HG02870 (cell line): ENCODE data around the gene FNDC11.

Experiments used
- ATAC-seq: cut with Tn5 transposase; IDR thresholded peaks from one replicate; pipeline ENCODE4 v1.9.1; 2021; ENCODE audit warnings: mild to moderate bottlenecking, moderate library complexity; ENCODE audit not compliant: unreplicated experiment

FNDC11 gene

DNA sequence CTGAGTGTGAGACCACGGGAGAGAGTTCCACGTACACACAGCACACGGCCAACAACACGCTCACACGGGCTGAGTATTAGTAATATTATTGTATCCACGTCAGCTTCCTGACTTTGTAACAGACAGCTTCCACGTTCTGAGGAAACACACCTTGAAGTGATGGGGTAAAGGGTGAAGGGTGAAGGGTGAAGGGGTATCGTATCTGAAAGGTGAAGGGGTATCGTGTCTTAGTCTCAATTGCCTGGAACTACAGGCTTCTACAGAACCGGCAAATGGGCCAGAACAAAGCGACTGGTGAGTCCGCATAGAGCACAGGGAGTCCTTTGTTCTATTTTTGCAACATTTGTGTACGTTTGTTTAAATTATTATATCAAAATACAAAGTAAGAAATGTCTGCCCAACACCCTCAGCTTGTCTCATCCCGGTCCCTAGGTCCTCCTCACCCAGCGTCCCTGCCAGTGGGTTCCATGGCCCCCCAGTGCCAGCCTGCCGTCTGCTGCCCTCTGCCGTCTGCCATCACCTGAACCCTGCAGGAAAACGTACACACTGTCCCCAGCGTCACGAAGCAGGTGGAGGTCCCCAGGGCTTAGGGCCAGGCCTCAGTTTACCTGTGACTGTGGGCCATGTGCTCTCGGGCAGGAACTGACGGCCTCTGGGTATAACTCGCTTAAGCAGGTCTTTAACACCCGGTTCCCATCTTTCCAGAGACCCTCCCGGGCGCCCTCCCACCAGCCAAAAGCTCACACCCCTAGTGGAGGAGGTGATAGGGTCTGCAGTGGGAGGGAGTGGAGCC, 24.5 kb downstream of the FNDC11 start:
- ATAC-seq: no peak

DNA sequence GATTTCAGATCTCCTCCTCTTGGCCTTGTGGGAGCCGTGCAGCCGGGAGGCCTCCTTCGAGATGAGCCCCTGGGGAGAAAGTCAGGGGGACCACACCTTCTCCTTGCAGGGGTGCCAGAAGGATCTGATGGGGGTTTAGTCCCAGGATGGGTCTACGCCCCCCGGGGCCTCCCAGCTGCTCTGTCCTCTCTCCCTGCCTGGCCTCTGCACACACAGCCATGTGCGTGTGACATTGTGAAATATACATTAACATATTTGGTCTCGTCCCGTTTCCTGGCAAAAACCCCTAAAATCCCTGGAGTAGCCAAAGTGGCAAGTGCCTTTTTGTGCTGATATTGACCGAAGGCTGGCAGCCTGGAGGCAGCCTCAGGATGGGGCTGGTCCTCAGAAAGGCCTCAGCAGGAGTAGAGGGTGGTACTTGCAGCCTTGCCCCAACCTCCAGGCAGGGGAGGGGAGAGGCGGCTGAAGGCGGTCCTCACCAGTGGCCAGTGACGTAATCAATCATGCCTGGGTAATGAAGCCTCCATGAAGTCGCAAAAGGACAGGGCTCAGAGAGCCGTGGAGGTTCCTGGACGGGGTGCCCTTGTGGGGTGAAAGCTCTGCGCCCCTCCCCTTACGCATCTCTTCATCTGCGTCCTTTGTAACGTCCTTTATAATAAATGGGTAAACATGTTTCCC, 25.2 kb downstream of the FNDC11 start:
- no peak for ATAC-seq

DNA sequence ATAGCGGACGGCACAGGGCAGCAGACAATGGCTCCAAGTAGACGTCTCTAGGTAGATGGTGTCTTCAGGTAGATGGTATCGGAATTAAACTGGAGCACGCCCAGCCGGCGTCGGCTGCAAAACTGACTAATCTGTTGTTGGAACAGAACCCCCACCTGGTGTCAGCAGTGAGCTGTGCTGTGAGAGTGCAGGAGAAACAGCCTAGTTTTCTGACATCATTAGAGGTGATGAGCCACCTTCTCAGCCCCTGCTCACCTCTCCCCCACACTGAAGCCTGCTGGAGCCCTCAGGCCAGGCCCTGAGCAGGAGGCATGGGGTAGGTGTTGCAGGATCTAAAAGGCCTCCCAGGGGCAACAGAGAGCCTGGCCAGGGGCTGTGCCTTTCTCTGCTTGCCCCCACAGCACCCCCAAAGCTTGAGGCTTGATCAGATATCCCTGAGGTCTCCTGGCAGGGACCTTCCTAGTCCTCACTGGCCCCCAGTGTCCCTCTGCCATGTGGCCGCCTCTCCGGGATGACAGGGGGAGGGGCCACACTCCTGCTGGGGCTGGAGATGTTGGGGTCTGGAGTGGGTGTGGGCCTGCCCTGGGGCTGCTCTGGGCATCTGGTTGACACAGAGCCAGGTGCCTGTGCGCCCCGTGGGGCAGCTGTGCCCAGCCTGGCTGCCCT, 27.0 kb downstream of the FNDC11 start:
- ATAC-seq: no peak

DNA sequence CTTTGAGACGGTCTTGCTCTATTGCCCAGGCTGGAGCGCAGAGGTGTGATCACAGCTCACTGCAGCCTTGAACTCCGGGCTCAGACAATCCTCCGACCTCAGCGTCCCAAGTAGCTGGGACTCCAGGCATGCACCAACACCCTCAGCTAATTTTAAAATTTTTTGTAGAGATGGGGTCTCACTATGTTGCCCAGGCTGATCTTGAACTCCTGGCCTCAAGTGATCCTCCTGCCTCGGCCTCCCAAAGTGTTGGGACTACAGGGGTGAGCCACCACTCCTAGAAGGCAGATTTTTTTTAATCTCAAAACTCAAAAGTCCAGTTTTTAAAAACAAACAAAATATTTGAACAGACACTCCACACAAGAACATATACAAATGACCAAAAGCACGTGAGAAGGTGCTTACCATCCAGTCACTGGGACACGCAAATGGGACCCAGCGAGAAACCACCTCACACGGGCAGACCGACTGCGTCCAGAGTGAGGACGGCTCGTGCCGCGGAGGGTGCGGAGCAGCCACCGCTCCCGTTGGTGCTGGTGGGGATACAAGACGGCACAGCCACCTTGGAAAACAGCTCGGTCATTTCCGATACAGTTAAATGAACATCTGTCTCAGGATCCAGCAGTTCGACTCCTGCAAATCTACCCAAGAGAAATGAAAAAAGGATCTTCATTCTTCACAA, 28.6 kb downstream of the FNDC11 start:
- ATAC-seq: no peak

DNA sequence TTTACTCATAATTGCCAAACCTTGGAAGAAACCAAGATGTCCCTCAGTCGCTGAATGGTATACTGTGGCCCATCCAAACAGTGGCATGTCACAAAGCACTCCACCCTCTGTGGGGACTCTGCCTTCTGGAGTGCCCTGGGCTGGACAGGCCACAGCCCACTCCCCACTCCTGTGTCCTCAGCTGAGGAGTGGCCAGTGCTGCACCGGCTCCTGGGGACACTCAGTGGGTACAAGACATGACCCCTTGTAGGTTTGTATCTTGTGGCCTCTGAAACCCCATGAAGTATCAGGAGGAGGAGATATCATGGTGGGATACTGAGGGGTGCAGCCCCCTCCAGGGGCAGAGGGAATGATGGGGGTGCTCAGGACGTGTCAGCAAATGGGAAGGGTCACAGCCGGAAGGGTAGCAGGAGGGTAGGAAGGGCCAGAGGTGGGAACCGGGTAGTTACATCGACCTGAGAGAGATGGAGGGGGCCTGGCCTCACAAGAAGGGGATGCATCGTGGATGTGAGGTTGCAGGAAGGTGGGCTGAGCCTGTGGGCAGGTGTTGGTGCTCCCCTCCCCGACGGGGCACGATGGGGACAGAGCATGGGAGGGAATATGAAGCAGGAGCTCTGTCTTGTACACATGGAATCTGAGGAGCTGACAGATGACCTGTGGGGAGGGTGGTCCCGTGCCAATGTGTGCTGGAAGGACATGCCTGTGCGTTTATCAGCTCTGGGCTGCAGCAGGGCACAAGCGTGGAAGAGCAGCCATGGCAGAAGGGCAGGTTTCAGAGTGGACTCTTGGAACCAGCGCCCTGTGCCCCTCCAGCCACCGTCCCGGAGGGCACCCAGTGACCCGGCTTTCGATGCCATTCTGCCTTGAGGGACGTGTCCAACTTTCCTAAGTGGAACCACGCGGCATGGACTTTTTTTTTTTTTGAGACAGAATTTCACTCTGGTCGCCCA, 31.9 kb downstream of the FNDC11 start:
- no peak for ATAC-seq

DNA sequence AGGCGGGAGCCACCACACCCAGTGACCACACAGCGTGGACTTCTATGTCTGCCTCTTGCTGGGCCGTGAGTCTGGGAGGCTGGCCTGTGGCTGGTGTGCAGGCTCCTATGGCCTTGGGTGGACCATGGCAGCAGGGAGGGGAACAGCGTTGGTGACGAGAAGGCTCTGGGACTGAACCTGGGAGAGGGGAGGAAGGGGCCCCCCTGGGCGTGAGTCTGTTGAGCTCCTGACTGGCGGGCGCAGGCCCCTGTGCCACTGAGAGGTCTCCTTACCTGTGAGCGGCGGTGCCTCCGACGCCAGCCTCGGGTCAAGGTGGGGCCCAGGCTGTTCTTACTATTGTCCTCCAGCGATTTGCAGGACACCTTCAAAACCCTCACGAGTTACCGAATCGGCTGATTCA, 32.8 kb downstream of the FNDC11 start:
- no peak for ATAC-seq

DNA sequence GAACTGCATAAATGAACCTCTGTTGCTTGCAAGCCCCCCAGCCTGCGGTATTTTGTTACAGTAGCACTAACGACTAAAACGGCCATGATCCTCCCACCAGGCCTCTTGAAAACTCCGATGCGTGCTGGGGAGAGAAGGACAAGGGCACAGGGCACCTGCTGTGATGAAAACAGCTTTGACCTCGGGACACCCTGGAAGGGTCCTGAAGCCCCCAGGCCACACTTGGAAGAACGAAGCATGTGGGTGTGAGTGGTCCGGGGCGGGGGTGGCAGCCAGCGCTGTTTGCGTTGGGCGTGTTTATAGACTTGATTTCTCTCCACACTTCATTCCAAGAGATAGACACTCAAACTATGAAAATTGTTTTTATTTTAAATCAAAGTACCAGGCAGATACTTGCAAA, 33.3 kb downstream of the FNDC11 start:
- no peak for ATAC-seq

DNA sequence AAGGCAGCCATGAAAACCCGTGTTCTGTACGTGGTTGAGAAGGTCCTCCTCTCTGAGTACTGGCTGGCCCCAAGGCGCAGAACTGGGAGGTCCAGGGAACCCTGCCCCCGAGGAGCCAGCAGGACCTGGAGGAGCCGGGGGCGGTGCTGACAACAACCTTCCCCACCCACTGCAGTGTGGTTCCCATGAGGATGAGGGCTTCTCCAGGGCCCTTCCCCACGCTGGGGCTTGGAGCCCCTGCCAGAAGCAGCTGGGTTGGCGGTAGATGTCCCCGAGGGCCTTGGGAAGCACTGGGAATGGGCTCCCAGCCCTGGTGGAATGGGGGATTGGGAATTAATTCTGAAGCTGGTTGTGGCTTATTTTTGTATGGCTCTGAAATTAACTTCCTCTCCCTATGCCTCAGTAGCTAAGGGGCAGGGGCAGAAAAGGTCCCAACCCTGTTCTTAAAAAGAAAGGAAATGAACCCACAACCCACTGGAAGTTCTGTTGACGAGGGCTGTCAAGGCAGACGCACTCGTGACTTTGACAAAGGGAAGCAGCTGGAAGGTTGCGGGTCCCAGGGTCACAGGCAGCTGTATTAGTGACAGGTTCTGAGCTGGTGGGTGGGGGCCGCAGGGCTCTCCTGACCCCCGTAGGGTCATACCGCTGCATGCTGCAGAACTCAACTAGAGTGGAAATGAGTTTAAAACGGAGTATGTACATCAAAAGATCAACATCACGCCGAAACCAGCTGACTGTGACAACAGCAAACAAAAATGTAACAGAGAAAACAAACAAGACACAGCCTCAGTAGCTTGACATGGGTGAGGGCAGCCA, 34.0 kb downstream of the FNDC11 start:
- no peak for ATAC-seq

DNA sequence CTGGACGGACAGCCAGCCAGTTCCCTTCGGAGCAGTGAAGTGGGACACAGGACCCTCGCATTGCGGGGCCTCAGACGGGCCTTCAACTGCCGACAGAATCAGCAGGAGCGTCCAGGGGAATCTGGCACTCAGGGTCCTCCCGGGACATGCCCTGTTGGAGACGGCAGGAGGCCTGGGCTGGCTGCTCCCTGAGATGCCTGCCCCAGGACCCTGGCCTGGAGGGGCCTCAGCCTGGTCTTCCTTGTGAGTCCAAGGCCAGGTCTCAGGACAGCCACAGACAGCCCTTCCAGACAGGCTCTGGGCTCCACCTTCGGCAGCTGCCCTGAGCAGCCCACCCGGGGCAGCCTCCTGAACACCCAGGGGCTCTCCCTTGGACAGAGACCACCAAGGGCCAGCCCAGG, 34.7 kb downstream of the FNDC11 start:
- ATAC-seq: no peak

DNA sequence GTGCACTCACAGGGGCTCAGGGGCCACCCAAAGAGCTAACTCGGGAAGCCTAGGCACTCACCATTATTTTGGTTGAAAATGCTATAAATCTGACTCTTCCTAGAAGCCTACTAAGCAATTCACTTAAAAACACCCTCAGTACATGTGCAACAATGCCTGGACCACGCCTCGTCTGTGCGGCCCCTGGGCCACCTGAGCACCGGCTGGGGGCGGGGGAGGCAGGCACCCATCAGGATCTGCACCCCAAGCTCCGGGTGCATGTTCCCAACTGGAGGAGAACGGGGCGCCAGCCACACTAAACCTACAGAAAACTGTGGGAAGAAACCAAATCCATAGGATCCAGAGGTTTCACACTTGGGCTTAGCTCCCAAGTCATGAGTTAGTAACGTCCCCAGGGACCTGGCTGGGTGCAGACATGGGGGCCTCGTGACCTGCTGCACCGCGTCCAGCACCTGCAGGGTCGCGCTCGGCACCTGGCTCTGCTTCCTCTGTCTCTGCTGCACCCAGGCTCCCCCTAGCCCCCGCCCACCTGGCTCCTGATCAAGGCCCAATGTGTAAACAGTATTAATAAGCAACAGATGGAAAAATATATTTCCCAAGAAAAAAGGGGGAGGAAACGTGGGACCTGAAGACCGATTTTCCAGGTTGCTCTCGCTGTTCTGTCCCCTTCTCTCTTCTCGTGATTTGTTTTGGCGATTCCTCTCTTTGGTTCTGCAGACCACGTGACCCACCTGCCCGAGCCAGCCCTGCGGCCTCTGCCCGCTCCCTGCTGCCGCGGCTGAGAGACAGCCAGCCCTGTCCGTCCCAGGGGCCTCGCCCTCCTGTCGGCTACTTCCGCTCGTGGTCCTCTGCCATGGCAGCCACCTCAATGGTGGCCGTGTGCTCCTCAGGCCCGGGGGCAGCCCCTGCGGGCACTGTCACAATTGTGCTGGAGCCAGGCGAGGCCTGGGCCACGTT, 35.6 kb downstream of the FNDC11 start:
- no peak for ATAC-seq

DNA sequence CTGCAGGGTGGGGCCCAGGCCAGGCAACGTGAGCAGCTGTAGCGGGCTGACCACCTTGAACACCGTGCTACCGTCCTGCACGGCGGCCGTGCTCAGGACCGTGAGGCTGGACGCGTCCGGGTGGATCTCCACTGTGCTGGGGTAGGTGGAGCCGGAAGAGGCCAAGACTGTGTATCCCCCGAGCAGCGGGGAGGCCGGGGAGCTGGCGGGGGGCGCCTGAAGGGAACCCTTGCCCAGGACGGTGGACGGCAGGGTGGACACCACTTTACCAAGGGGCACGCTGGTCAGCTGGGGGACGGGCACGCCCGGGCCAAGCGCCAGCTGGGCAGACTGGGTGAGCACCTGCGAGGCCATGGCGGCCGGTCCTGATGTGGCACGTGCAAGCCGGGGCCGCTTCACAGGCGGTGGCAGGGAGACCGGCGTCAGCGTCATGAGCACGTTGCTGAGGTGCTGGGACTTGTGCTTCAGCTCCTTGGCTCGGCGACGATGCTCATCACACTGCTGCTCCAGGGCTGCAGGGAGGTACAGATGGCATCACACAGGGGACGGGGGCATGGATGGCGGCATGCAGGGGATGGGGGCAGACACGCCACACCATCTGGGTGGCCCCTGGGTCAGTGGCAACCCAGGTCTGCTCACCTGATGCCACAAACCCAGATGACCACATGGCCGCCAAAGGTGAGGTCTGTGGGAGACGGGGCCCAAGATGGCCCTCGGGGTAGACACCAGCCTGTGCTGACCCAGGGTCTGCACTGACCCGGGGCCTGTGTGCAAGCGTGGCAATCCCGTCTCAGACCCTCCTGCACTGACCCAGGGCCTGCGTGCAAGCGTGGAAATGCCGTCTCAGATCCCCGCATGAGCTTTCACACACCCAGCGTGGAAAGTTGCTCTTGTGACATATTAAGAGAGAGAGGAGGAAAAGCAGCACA, 36.5 kb downstream of the FNDC11 start:
- no peak for ATAC-seq

DNA sequence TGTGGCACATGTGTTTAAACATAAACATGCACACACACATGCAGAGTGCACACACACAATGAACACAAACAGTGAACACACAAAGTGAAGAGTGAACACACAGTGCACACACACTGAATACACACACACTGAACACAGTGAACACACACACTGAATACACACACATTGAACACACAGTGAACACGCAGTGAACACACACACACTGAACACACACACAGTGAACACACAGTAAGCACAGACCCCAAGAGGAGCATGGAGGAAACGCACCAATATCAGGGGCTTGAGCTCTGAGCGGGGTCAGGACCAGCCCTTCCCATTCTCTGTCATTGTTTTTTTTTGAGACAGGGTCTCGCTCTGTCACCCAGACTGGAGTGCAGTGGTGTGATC, 37.2 kb downstream of the FNDC11 start:
- no peak for ATAC-seq

DNA sequence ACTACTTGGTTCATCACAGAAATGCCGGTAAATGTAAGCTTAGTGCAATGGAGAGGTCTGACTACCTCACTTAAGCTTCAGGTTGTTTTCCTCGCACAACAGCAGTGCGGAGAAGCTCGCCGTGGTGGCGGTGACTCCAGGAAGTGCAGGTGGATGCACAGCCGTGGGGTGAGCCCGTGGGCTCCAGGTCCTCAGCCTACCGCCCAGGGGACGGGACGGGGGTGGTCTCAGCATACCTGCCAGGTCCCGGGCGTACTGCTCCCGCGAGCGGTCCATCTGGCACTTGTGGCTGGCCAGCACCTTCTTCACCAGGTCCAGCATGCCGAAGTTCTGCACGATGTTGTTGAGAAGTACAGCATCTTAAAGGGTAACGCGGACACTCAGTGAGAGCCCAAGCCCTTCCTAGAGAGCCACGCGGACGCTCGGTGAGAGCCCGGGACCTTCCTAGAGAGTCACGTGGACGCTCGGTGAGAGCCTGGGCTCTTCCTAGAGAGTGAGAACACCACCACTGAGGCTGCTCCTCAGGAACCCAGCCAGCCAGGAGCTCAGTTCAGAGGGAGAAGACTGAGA, 37.9 kb downstream of the FNDC11 start:
- ATAC-seq: no peak

DNA sequence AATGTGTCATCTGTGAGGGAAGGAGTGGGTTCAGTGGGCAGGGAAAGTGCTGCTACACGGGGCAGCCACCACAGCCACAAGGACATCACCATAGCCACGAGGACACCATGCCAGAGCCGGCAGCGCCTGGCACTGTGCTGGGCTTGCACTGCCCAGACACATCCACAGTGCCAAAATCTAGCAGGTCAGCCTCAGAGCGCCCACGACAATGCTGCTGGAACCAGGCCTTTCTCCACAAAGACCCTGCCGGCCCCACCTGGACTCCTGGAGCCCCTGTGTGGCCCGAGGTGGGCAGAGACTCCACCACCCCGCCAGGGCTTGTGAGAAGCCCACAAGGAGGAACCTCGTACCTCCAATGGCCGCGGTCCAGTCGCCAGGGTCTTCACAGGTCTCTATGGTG, 38.7 kb downstream of the FNDC11 start:
- ATAC-seq: no peak

DNA sequence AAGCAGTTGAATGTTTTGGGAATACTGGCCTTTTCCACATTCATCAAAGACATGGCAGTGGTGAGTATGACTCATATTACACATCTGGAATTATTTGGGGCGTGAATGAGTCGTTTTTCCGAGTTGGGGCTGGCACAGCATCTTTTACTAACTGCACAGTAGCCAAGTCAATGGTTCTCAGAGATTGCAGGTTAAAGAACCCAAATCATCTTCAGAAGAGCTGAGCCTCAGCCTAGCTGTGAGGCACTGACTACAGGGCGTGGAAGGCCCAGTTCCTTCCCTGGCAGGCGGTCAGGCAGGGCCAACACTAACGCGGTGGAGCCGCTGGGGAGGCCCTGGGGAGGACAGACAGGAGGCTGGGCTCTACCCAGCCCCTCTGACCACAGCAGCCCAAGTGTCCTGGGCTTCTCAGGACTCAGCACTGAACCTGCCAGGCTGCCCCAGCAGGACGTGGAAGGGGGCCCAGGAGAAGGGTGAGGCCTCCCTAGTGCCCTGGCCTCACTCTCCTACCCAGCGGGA, 40.1 kb downstream of the FNDC11 start:
- ATAC-seq: no peak

DNA sequence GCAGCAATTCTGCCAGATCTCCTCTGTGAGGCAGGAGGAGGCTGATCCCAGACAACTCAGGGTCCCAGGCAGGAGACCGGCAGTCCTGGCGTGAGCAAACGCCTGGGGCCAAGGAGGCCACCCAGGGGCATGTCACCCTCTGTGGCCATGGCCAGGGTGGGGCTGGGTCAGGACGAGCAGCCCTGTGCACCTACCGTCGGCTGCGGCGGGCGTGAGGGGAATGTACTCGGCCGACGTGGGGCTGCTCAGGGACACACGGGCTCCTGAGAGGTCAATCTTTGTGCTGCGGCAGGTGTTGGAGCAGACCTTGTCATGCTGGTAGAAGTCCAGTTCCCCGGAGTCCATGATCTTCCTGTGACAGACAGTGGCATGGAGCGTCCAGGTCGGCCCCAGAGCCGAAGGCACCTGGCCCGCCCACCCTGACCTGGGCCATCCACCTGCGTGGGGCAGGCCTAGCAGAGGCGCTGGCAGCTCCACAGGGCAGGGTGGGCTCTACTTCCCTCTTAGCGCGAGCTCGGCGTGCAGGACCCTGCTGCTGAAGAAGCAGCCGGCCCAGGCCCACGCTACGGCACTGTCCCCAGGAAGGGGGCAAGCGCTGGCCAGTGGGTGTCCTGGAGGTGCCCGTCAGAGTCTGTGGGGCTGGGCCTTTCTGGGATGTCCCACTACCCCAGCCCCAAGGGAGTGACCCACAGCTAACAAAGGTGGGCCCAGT, 41.6 kb downstream of the FNDC11 start:
- no peak for ATAC-seq
